Measurements from ENCODE around the gene EPS8L2. TPM values are rescaled to one million over a fixed set of nuclear protein-coding genes. Genes with fewer than 3 reads are reported as not detected.

EPS8L2 gene
- total and polyA plus RNA-seq, 2 donors (not counting 1 experiment from before 2014, with no cell fraction given): 13.9 to 22.7 TPM

DNA sequence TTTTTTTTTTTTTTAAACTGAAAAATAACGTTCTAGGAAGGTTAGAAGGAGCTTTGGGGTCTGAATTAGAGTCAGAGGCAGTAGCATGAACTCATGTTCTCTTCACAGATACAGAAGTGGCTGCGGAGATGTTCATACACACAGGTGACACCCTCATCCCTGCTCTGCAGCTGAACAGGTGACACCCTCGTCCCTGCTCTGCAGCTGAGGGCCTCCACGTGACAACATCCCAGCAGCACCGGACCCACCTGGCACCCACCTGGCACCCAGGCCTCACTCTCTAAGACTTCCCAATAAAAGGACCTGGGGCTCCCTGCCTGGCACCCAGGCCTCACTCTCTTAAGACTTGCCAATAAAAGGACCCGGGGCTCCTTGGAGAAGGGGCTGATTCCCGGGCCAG lies 49.2 kb upstream of the EPS8L2 start:
- peaks cover 0 to 18% of the 10 kb centered on the region in 2 experiments for H3K36me3 ChIP-seq (replicated peaks in 1 of 2; ENCODE audit: control extremely low read depth in 1 of 2, control insufficient read depth in 1 of 2, extremely low read depth in 1 of 2, insufficient read depth in 2 of 2, low read length in 1 of 2)
- DNase-seq: no peak
- peaks cover 7% of the 10 kb centered on the region for H4K20me1 ChIP-seq (ENCODE audit: control insufficient read depth, insufficient read depth, low read length, poor library complexity, severe bottlenecking)
- H3K4me2 ChIP-seq (replicated peaks; ENCODE audit: low read depth, low read length, poor library complexity, severe bottlenecking): no peak overlapping the region
- Mint-ChIP-seq H3K27ac (no peak overlapping the region), H3K9me3 (ENCODE audit: insufficient read depth) (no peaks in the 10 kb centered on the region), H3K4me1 (peaks cover 3% of the 10 kb centered on the region), H3K27me3 (no peaks in the 10 kb centered on the region), H3K4me3 (no peak overlapping the region)
- ChIA-PET CTCF (no interaction called here), POLR2A (no interaction called here)
- no peak overlapping the region for H3K27ac ChIP-seq (ENCODE audit: low read length in 2 of 2)
- H2AFZ ChIP-seq (ENCODE audit: insufficient read depth, low read depth, low read length, poor library complexity, severe bottlenecking): no peak overlapping the region
- intact Hi-C loops (cut with micrococcal nuclease): no loop called here
- TF ChIP-seq, protein P1, sequence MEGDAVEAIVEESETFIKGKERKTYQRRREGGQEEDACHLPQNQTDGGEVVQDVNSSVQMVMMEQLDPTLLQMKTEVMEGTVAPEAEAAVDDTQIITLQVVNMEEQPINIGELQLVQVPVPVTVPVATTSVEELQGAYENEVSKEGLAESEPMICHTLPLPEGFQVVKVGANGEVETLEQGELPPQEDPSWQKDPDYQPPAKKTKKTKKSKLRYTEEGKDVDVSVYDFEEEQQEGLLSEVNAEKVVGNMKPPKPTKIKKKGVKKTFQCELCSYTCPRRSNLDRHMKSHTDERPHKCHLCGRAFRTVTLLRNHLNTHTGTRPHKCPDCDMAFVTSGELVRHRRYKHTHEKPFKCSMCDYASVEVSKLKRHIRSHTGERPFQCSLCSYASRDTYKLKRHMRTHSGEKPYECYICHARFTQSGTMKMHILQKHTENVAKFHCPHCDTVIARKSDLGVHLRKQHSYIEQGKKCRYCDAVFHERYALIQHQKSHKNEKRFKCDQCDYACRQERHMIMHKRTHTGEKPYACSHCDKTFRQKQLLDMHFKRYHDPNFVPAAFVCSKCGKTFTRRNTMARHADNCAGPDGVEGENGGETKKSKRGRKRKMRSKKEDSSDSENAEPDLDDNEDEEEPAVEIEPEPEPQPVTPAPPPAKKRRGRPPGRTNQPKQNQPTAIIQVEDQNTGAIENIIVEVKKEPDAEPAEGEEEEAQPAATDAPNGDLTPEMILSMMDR (IDR thresholded peaks at IDR 0.05): no peak
- no peak for TF ChIP-seq EZH2 (IDR thresholded peaks at IDR 0.05; ENCODE audit: borderline replicate concordance, insufficient read depth, low read depth, low read length, poor library complexity, severe bottlenecking)
- no peak overlapping the region for H3K9ac ChIP-seq (ENCODE audit: low read length)
- H3K4me1 ChIP-seq (ENCODE audit: control insufficient read depth in 2 of 2, insufficient read depth in 2 of 2, low read length in 2 of 2): no peaks in the 10 kb centered on the region
- no peaks in the 10 kb centered on the region for H3K9me3 ChIP-seq (ENCODE audit: control extremely low read depth in 1 of 3, control insufficient read depth in 2 of 3, insufficient read depth in 1 of 3, low read length in 2 of 3)
- peaks cover 13% of the 10 kb centered on the region for H3K79me2 ChIP-seq (ENCODE audit: control insufficient read depth, insufficient read depth, low read length)
- ATAC-seq (ENCODE audit: low read depth): no peak
- no peak overlapping the region for H3K4me3 ChIP-seq (ENCODE audit: control extremely low read depth in 1 of 5, extremely low read depth in 1 of 5, insufficient read depth in 1 of 5, low read depth in 2 of 5, low read length in 4 of 5)
- 97% methylated on average over 6 of the region's 7 CpGs for WGBS (ENCODE audit: insufficient coverage)
- H3K27me3 ChIP-seq (replicated peaks in 1 of 4; ENCODE audit: control extremely low read depth in 1 of 4, control insufficient read depth in 3 of 4, insufficient read depth in 4 of 4, low read length in 3 of 4): no peaks in the 10 kb centered on the region

DNA sequence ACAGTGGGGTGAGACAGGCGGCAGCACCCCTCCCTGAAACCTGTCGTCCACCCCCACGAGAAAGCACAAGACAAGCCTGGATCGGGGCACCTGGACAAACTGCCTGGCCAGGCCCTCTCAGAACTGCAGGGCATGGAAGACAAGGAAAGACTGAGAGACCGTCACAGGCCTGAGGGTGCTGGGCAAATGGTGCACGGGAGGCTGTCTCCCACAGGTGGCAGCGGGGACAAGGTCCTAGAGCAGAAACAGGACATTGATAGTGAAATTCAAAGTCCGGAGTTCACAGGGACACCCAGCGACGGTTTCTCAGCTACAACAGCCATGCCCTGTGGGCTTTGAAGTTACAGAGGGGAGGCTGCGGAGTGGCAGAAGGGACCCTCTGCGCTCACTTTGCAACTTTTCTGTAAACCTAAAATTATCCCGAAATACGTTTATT lies 48.3 kb upstream of the EPS8L2 start:
- Histone ChIP-seq H3K4me2 (replicated peaks; ENCODE audit: low read depth, low read length, poor library complexity, severe bottlenecking) (no peak overlapping the region), H3K9ac (ENCODE audit: low read length) (no peak overlapping the region), H3K9me3 (ENCODE audit: control extremely low read depth in 1 of 3, control insufficient read depth in 2 of 3, insufficient read depth in 1 of 3, low read length in 2 of 3) (no peaks in the 10 kb centered on the region), H3K4me1 (ENCODE audit: control insufficient read depth in 2 of 2, insufficient read depth in 2 of 2, low read length in 2 of 2) (no peaks in the 10 kb centered on the region), H3K4me3 (ENCODE audit: control extremely low read depth in 1 of 5, extremely low read depth in 1 of 5, insufficient read depth in 1 of 5, low read depth in 2 of 5, low read length in 4 of 5) (no peak overlapping the region), H3K79me2 (ENCODE audit: control insufficient read depth, insufficient read depth, low read length) (peaks cover 22% of the 10 kb centered on the region), H3K27me3 (replicated peaks in 1 of 4; ENCODE audit: control extremely low read depth in 1 of 4, control insufficient read depth in 3 of 4, insufficient read depth in 4 of 4, low read length in 3 of 4) (no peaks in the 10 kb centered on the region), H2AFZ (ENCODE audit: insufficient read depth, low read depth, low read length, poor library complexity, severe bottlenecking) (no peak overlapping the region), H3K27ac (ENCODE audit: low read length in 2 of 2) (no peak overlapping the region), H3K36me3 (replicated peaks in 1 of 2; ENCODE audit: control extremely low read depth in 1 of 2, control insufficient read depth in 1 of 2, extremely low read depth in 1 of 2, insufficient read depth in 2 of 2, low read length in 1 of 2) (peaks cover 0 to 18% of the 10 kb centered on the region in 2 experiments), H4K20me1 (ENCODE audit: control insufficient read depth, insufficient read depth, low read length, poor library complexity, severe bottlenecking) (peaks cover 15% of the 10 kb centered on the region)
- TF ChIP-seq EZH2 (IDR thresholded peaks at IDR 0.05; ENCODE audit: borderline replicate concordance, insufficient read depth, low read depth, low read length, poor library complexity, severe bottlenecking): no peak
- TF ChIP-seq, protein P1 (IDR thresholded peaks at IDR 0.05): no peak
- ChIA-PET POLR2A (no interaction called here), CTCF (no interaction called here)
- H3K27me3 Mint-ChIP-seq: no peaks in the 10 kb centered on the region
- peaks cover 3% of the 10 kb centered on the region for H3K4me1 Mint-ChIP-seq
- no peak overlapping the region for H3K27ac Mint-ChIP-seq
- intact Hi-C loops (cut with micrococcal nuclease): no loop called here
- no peaks in the 10 kb centered on the region for H3K9me3 Mint-ChIP-seq (ENCODE audit: insufficient read depth)
- DNase-seq: no peak
- no peak overlapping the region for H3K4me3 Mint-ChIP-seq
- no peak for ATAC-seq (ENCODE audit: low read depth)
- 94% methylated on average over 11 of the region's 14 CpGs for WGBS (ENCODE audit: insufficient coverage)
